ENCODE data around the gene PORCN. TPM values are rescaled to one million over a fixed set of nuclear protein-coding genes. Genes with fewer than 3 reads are reported as not detected.

PORCN gene
- total RNA-seq, 2 experiments from 2014 or later = 6.9 to 9.0 TPM

GRCh38 chrX:48492293-48492910 is 16.4 kb upstream of the PORCN start:
- Mint-ChIP-seq H3K4me1 (no peaks in the 10 kb centered on the region), H3K4me3 (no peak overlapping the region), H3K9me3 (ENCODE audit: low read depth) (no peaks in the 10 kb centered on the region), H3K27ac (no peak overlapping the region), H3K27me3 (no peaks in the 10 kb centered on the region), H3K36me3 (ENCODE audit: low read depth) (no peaks in the 10 kb centered on the region)
- DNase-seq (no peak), ATAC-seq (no peak)
- intact Hi-C loops (cut with DNase I, micrococcal nuclease) = loop anchor here in 1 of 2 experiments (5.0 kb wide), 1 partner anchor 660 kb away; no protein-coding TSS in a partner anchor
- CTCF ChIA-PET = interaction anchor here (0.6 kb wide), 2 partner anchors 25 to 799 kb away, joined by 3 read pairs; no protein-coding TSS in a partner anchor
- POLR2A ChIA-PET = no interaction called here

- no peaks in the 10 kb centered on the region for H3K9me3 Mint-ChIP-seq (ENCODE audit: low read depth)
- DNase-seq (peak; percentile 52), ATAC-seq (peak; percentile 44)
- no peaks in the 10 kb centered on the region for H3K27me3 Mint-ChIP-seq
- POLR2A ChIA-PET = interaction anchor here (0.6 kb wide), 1 partner anchor 152 kb away, joined by 6 read pairs; no protein-coding TSS in a partner anchor
- no peak overlapping the region for H3K4me3 Mint-ChIP-seq
- H3K27ac Mint-ChIP-seq = no peak overlapping the region
- CTCF ChIA-PET = interaction anchor here (1.0 kb wide), 2 partner anchors 9 to 26 kb away, joined by 3 read pairs; no protein-coding TSS in a partner anchor
- H3K4me1 Mint-ChIP-seq = no peaks in the 10 kb centered on the region
- no peaks in the 10 kb centered on the region for H3K36me3 Mint-ChIP-seq (ENCODE audit: low read depth)
- intact Hi-C loops (cut with DNase I, micrococcal nuclease) = loop anchor here in 1 of 2 experiments (1.0 to 5.0 kb wide), 3 partner anchors 411 to 662 kb away; no protein-coding TSS in a partner anchor
Measured at GRCh38 chrX:48493890-48494364, 14.9 kb upstream of the PORCN start.

- Mint-ChIP-seq H3K27me3 (no peaks in the 10 kb centered on the region), H3K36me3 (ENCODE audit: low read depth) (no peaks in the 10 kb centered on the region), H3K4me1 (no peaks in the 10 kb centered on the region), H3K27ac (no peak overlapping the region), H3K4me3 (no peak overlapping the region), H3K9me3 (ENCODE audit: low read depth) (no peaks in the 10 kb centered on the region)
- ChIA-PET CTCF (no interaction called here), POLR2A (no interaction called here)
- intact Hi-C loops (cut with DNase I, micrococcal nuclease) = no loop called here
- no peak for ATAC-seq
- no peak for DNase-seq
Measured at GRCh38 chrX:48496660-48497059, 12.1 kb upstream of the PORCN start.

GRCh38 chrX:48497871-48498270 is 10.9 kb upstream of the PORCN start:
- no peaks in the 10 kb centered on the region for H3K9me3 Mint-ChIP-seq (ENCODE audit: low read depth)
- POLR2A ChIA-PET = interaction anchor here (0.7 kb wide), 1 partner anchor 13 kb away, joined by 3 read pairs; no protein-coding TSS in a partner anchor
- ATAC-seq = no peak
- H3K4me1 Mint-ChIP-seq = no peaks in the 10 kb centered on the region
- H3K27me3 Mint-ChIP-seq = no peaks in the 10 kb centered on the region
- CTCF ChIA-PET = interaction anchor here (0.8 kb wide), 1 partner anchor 24 kb away, joined by 3 read pairs; no protein-coding TSS in a partner anchor
- intact Hi-C loops (cut with DNase I, micrococcal nuclease) = no loop called here
- no peak overlapping the region for H3K4me3 Mint-ChIP-seq
- H3K27ac Mint-ChIP-seq = no peak overlapping the region
- H3K36me3 Mint-ChIP-seq (ENCODE audit: low read depth) = no peaks in the 10 kb centered on the region
- DNase-seq = no peak

- POLR2A ChIA-PET = no interaction called here
- H3K4me1 Mint-ChIP-seq = no peaks in the 10 kb centered on the region
- H3K36me3 Mint-ChIP-seq (ENCODE audit: low read depth) = no peaks in the 10 kb centered on the region
Measured at GRCh38 chrX:48498374-48498809, 10.4 kb upstream of the PORCN start.

GRCh38 chrX:48504261-48504660 is 4.5 kb upstream of the PORCN start:
- no peak overlapping the region for H3K4me3 Mint-ChIP-seq
- no peaks in the 10 kb centered on the region for H3K27me3 Mint-ChIP-seq
- DNase-seq (no peak), ATAC-seq (no peak)
- intact Hi-C loops (cut with DNase I, micrococcal nuclease) = no loop called here
- no peak overlapping the region for H3K27ac Mint-ChIP-seq
- no peaks in the 10 kb centered on the region for H3K9me3 Mint-ChIP-seq (ENCODE audit: low read depth)
- ChIA-PET CTCF (no interaction called here), POLR2A (interaction anchor here (0.7 kb wide), 1 partner anchor 29 kb away, joined by 3 read pairs; no protein-coding TSS in a partner anchor)
- peaks cover under 1% of the 10 kb centered on the region for H3K4me1 Mint-ChIP-seq
- no peaks in the 10 kb centered on the region for H3K36me3 Mint-ChIP-seq (ENCODE audit: low read depth)

More at GRCh38 chrX:48498374-48498809, 10.4 kb upstream of the PORCN start:
- Mint-ChIP-seq H3K9me3 (ENCODE audit: low read depth) (no peaks in the 10 kb centered on the region), H3K4me3 (no peak overlapping the region), H3K27ac (no peak overlapping the region), H3K27me3 (no peaks in the 10 kb centered on the region)
- CTCF ChIA-PET = interaction anchor here (0.8 kb wide), 1 partner anchor 24 kb away, joined by 3 read pairs; no protein-coding TSS in a partner anchor
- ATAC-seq (no peak), DNase-seq (no peak)
- intact Hi-C loops (cut with DNase I, micrococcal nuclease) = no loop called here

- Mint-ChIP-seq H3K36me3 (ENCODE audit: low read depth) (no peaks in the 10 kb centered on the region), H3K9me3 (ENCODE audit: low read depth) (no peaks in the 10 kb centered on the region)
- ATAC-seq = no peak
Measured at GRCh38 chrX:48505481-48505880, 3.3 kb upstream of the PORCN start.

GRCh38 chrX:48507246-48507645 is 1.5 kb upstream of the PORCN start:
- H3K4me3 Mint-ChIP-seq = no peak overlapping the region
- H3K27me3 Mint-ChIP-seq = no peaks in the 10 kb centered on the region
- no peak for ATAC-seq
- CTCF ChIA-PET = interaction anchor here (0.8 kb wide), 1 partner anchor 14 kb away, joined by 3 read pairs; the partner anchor contains the start of gene EBP
- H3K4me1 Mint-ChIP-seq = peaks cover 13% of the 10 kb centered on the region
- no peaks in the 10 kb centered on the region for H3K36me3 Mint-ChIP-seq (ENCODE audit: low read depth)
- POLR2A ChIA-PET = no interaction called here
- DNase-seq = no peak
- intact Hi-C loops (cut with DNase I, micrococcal nuclease) = loop anchor here in 1 of 2 experiments (5.0 kb wide), 2 partner anchors 40 to 425 kb away; no protein-coding TSS in a partner anchor
- no peak overlapping the region for H3K27ac Mint-ChIP-seq
- H3K9me3 Mint-ChIP-seq (ENCODE audit: low read depth) = no peaks in the 10 kb centered on the region

More at GRCh38 chrX:48505481-48505880, 3.3 kb upstream of the PORCN start:
- POLR2A ChIA-PET = no interaction called here
- no peak for DNase-seq
- no peak overlapping the region for H3K27ac Mint-ChIP-seq
- H3K27me3 Mint-ChIP-seq = no peaks in the 10 kb centered on the region
- peaks cover 9% of the 10 kb centered on the region for H3K4me1 Mint-ChIP-seq
- H3K4me3 Mint-ChIP-seq = no peak overlapping the region
- intact Hi-C loops (cut with DNase I, micrococcal nuclease) = loop anchor here in 1 of 2 experiments (5.0 kb wide), 2 partner anchors 38 to 423 kb away; no protein-coding TSS in a partner anchor
- CTCF ChIA-PET = no interaction called here

- CTCF ChIA-PET = no interaction called here
- DNase-seq (peak; percentile 21), ATAC-seq (peak; percentile 31)
- Mint-ChIP-seq H3K27me3 (no peaks in the 10 kb centered on the region), H3K9me3 (ENCODE audit: low read depth) (no peaks in the 10 kb centered on the region), H3K4me3 (peak overlapping the region; percentile 85), H3K27ac (peak overlapping the region; percentile 83), H3K36me3 (ENCODE audit: low read depth) (no peaks in the 10 kb centered on the region), H3K4me1 (peaks cover 13% of the 10 kb centered on the region)
- POLR2A ChIA-PET = no interaction called here
- intact Hi-C loops (cut with DNase I, micrococcal nuclease) = loop anchor here (2.0 to 5.0 kb wide), 4 partner anchors 32 to 427 kb away; partner anchors contain the start of genes FTSJ1 (in 1 of the 2) and RBM3 (in 1 of the 2)
Measured at GRCh38 chrX:48509245-48509590, 426 bp downstream of the PORCN start.

- Mint-ChIP-seq H3K27ac (peak overlapping the region; percentile 19), H3K4me1 (peaks cover 13% of the 10 kb centered on the region), H3K9me3 (ENCODE audit: low read depth) (no peaks in the 10 kb centered on the region), H3K4me3 (peak overlapping the region; percentile 85), H3K27me3 (no peaks in the 10 kb centered on the region), H3K36me3 (ENCODE audit: low read depth) (no peaks in the 10 kb centered on the region)
- DNase-seq (no peak), ATAC-seq (no peak)
- ChIA-PET CTCF (no interaction called here), POLR2A (no interaction called here)
- intact Hi-C loops (cut with DNase I, micrococcal nuclease) = loop anchor here (2.0 to 5.0 kb wide), 4 partner anchors 33 to 427 kb away; partner anchors contain the start of genes FTSJ1 (in 1 of the 2) and RBM3 (in 1 of the 2)
Measured at GRCh38 chrX:48509619-48510018, 827 bp downstream of the PORCN start.

- Mint-ChIP-seq H3K36me3 (ENCODE audit: low read depth) (no peaks in the 10 kb centered on the region), H3K9me3 (ENCODE audit: low read depth) (no peaks in the 10 kb centered on the region), H3K27ac (no peak overlapping the region), H3K4me1 (peaks cover 13% of the 10 kb centered on the region), H3K4me3 (no peak overlapping the region), H3K27me3 (no peaks in the 10 kb centered on the region)
- ChIA-PET POLR2A (no interaction called here), CTCF (no interaction called here)
- intact Hi-C loops (cut with DNase I, micrococcal nuclease) = no loop called here
- ATAC-seq = no peak
- no peak for DNase-seq
Measured at GRCh38 chrX:48511560-48511959, 2.8 kb downstream of the PORCN start.

All from activated CD4-positive, alpha-beta T cell treated with anti-CD3 and anti-CD28 coated beads for 36 hours (primary cell).